OCI-LY7 (cell line): Measurements from ENCODE around the gene ANTXR1.

Experiments
- EZH2phosphoT487 ChIP-seq: fragments of 200-600 bp; sonication (generic); IDR thresholded peaks from 2 replicates; pipeline ENCODE4 v1.6.1; 2018; ENCODE audit warnings: low read depth, borderline replicate concordance, mild to moderate bottlenecking, mixed run types, antibody characterized with exemption, low read length, moderate library complexity, mixed read lengths
- TF ChIP-seq, protein P1 (sequence below): fragments of 200-600 bp; sonication (generic); conservative IDR thresholded peaks from 2 replicates; pipeline ENCODE4 v1.5.1; 2014; ENCODE audit warnings: mild to moderate bottlenecking, antibody characterized with exemption, low read length, moderate library complexity, mixed read lengths

DNA sequence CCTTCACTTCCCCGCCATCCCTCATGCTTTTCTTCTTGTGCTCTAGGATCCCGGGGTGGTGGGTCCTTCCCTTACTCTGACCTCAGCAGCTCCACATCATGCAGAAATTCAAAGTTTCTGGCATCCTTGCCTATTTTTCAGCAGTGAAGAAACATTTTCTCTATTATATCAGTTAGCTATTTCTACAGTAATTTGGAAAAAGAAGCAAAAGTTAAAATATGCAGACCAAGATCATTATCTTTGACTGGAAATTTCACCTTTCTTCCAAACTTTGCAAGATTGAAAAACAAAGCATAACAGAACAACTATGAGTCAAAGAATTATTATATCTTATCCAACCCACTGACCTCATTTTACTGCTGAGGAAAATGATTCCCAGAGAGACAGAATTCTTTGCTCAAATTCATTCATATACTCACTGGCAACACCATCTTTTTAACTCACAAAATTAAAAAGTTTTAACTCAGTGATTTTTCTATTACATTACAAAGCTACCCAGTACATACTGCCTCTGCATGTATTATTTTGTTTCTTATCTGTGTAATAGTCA is 40.5 kb downstream of the ANTXR1 start:
- TF ChIP-seq, protein P1, sequence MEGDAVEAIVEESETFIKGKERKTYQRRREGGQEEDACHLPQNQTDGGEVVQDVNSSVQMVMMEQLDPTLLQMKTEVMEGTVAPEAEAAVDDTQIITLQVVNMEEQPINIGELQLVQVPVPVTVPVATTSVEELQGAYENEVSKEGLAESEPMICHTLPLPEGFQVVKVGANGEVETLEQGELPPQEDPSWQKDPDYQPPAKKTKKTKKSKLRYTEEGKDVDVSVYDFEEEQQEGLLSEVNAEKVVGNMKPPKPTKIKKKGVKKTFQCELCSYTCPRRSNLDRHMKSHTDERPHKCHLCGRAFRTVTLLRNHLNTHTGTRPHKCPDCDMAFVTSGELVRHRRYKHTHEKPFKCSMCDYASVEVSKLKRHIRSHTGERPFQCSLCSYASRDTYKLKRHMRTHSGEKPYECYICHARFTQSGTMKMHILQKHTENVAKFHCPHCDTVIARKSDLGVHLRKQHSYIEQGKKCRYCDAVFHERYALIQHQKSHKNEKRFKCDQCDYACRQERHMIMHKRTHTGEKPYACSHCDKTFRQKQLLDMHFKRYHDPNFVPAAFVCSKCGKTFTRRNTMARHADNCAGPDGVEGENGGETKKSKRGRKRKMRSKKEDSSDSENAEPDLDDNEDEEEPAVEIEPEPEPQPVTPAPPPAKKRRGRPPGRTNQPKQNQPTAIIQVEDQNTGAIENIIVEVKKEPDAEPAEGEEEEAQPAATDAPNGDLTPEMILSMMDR: no peak
- TF ChIP-seq EZH2phosphoT487: no peak
